ENCODE measurements around the gene NAIF1. TPM values are rescaled to one million over a fixed set of nuclear protein-coding genes. Genes with fewer than 3 reads are reported as not detected.
A peak's percentile ranks its signal among the peaks of the same experiment; 100 is the strongest.

Gene NAIF1
- total RNA-seq, 1 donor from 2014 or later: 48.2 TPM

DNA sequence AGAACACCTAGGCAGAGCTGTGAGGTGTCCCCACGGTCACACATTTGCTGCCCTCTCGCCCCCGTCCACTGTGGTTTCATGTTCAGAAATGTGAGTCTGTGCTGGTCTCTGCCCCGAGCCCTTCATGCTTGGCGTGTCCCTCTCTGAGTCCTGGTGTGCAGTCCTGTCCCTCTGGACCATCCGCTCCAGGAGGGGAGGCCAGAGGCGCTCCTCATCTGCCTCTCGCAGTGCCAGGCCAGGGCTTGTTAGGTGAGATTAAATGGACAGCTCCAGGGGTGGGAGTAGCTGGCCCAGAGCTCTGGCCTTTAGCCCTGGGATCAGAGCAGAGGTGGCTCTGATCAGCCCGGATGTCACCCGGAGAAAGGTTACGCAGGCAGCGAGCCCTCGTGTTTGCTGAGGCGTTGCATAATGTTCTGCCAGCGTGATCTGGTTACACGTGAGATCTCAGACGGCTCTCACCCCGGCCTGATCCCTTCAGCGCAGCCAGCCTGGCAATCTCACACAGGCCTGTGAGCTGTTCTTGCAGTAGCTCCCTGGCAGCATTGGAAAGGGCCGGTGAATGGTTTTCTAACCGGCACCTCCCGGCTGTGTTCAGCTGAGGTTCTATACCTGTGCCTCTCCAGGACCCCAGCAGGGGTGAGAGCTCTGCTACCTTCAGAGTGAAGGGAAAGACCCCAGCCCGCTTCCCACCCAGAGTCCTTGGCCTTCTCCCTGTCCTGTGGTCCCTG lies 35.9 kb upstream of the NAIF1 start:
- Histone ChIP-seq H3K4me1 (peaks cover 20 to 27% of the 10 kb centered on the region in 2 donors), H3K36me3 (peaks cover 62 to 72% of the 10 kb centered on the region in 2 donors), H3K4me3 (no peak overlapping the region), H3K27me3 (no peaks in the 10 kb centered on the region), H3K9me3 (no peaks in the 10 kb centered on the region), H3K27ac (no peak overlapping the region)
- DNase-seq (ENCODE audit: low spot score in 2 of 2): no peak
- intact Hi-C loops (cut with DNase I): no loop called here
- TF ChIP-seq, protein P1, sequence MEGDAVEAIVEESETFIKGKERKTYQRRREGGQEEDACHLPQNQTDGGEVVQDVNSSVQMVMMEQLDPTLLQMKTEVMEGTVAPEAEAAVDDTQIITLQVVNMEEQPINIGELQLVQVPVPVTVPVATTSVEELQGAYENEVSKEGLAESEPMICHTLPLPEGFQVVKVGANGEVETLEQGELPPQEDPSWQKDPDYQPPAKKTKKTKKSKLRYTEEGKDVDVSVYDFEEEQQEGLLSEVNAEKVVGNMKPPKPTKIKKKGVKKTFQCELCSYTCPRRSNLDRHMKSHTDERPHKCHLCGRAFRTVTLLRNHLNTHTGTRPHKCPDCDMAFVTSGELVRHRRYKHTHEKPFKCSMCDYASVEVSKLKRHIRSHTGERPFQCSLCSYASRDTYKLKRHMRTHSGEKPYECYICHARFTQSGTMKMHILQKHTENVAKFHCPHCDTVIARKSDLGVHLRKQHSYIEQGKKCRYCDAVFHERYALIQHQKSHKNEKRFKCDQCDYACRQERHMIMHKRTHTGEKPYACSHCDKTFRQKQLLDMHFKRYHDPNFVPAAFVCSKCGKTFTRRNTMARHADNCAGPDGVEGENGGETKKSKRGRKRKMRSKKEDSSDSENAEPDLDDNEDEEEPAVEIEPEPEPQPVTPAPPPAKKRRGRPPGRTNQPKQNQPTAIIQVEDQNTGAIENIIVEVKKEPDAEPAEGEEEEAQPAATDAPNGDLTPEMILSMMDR (IDR thresholded peaks at IDR 0.05): no peak

DNA sequence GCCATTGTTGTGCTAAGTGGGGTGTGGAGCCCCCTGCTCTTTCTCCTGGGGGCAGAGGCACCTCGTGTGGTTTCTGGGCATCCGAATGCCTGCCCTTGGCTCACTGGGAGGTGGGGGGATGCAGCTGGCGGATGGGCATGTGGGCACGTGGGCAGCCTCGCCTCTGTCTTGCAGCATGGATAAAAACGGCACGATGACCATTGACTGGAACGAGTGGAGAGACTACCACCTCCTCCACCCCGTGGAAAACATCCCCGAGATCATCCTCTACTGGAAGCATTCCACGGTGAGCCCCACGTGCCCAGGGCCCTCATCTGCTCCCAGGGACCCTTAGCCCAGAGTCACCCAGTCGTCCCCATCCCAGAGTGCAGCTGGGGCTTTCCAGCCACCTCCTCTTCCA lies 35.1 kb upstream of the NAIF1 start:
- H3K4me3 ChIP-seq: no peak overlapping the region
- intact Hi-C loops (cut with DNase I): no loop called here

DNA sequence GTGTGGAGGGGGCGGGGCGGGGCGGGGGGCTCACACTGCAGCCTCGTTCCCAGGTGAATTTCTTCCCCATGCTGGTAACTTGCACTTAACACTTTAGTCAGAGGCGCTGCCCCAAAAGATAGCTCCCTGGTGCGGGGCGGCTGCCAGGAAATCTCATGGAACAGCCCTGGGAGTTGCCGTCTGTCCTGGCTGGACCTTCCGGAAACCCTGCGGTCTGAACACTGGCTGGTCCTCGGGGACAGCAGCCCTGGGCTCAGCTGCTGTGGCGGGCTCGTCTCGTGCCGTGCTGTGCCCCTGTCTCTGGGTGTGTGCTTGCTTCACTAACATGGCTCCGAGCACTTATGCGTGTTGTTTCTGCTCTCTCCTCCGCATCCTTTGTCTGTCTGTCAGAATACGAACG lies 34.6 kb upstream of the NAIF1 start:
- Histone ChIP-seq H3K27ac (peak overlapping the region in 1 of 2 donors; percentile 14), H3K36me3 (peaks cover 48 to 59% of the 10 kb centered on the region in 2 donors), H3K4me3 (no peak overlapping the region), H3K27me3 (no peaks in the 10 kb centered on the region), H3K9me3 (no peaks in the 10 kb centered on the region), H3K4me1 (peaks cover 26 to 36% of the 10 kb centered on the region in 2 donors)
- intact Hi-C loops (cut with DNase I): no loop called here
- no peak for DNase-seq (ENCODE audit: low spot score in 2 of 2)
- TF ChIP-seq, protein P1 (IDR thresholded peaks at IDR 0.05): no peak

More for the DNA sequence above, 35.1 kb upstream of the NAIF1 start:
- H3K4me1 ChIP-seq: peaks cover 26 to 35% of the 10 kb centered on the region in 2 donors
- no peaks in the 10 kb centered on the region for H3K27me3 ChIP-seq
- TF ChIP-seq, protein P1 (IDR thresholded peaks at IDR 0.05): no peak
- H3K27ac ChIP-seq: no peak overlapping the region
- no peaks in the 10 kb centered on the region for H3K9me3 ChIP-seq
- peaks cover 53 to 64% of the 10 kb centered on the region in 2 donors for H3K36me3 ChIP-seq
- DNase-seq (ENCODE audit: low spot score in 2 of 2): no peak

DNA sequence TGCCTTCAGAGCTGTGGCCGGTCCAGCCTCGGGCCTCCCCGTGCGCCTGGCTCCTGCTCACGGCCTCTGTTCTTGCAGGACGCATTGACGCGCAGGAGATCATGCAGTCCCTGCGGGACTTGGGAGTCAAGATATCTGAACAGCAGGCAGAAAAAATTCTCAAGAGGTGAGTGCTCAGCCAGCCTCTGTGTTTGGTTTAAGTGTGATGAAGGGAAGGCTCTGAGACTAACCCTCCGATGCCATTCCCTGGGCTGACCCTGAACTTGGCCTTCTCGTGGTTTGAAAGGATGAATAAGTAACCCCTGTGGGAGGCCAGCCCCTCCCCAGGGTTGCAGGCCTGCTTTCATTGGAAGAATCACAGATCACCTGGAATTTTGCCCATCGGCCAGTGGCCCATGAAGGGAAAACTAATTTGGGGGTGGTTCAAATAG lies 34.1 kb upstream of the NAIF1 start:
- no peaks in the 10 kb centered on the region for H3K9me3 ChIP-seq
- peaks cover 44 to 54% of the 10 kb centered on the region in 2 donors for H3K36me3 ChIP-seq
- H3K27me3 ChIP-seq: no peaks in the 10 kb centered on the region
- no peak overlapping the region for H3K4me3 ChIP-seq
- DNase-seq (ENCODE audit: low spot score in 2 of 2): no peak
- TF ChIP-seq, protein P1 (IDR thresholded peaks at IDR 0.05): no peak
- H3K27ac ChIP-seq: peak overlapping the region in 1 of 2 donors; percentile 97
- H3K4me1 ChIP-seq: peaks cover 26 to 36% of the 10 kb centered on the region in 2 donors
- intact Hi-C loops (cut with DNase I): no loop called here

DNA sequence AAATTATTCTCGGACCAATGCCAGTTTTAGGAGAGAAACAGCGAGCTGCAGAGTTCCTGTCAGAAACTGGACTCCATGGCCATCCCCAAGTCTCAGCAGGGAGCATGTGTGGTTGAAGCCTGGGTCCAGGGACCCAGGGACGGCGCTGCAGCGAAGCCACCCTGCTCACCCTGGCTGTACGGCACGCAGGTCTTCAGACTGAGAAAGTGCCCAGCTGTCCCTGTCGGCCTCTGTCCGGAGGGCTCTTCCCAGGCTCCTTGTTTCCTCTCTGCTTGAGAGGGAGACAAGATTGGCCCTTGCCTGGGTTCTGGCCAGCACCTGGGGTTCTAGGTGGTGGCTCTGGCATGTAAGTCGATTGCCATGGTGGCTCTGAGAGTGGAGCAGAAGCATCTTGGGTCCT lies 33.5 kb upstream of the NAIF1 start:
- Histone ChIP-seq H3K9me3 (no peaks in the 10 kb centered on the region), H3K36me3 (peaks cover 37 to 47% of the 10 kb centered on the region in 2 donors), H3K4me3 (peak overlapping the region; percentile 64), H3K4me1 (peaks cover 26 to 37% of the 10 kb centered on the region in 2 donors), H3K27ac (peak overlapping the region; percentile 93 to 97), H3K27me3 (no peaks in the 10 kb centered on the region)
- TF ChIP-seq, protein P1 (IDR thresholded peaks at IDR 0.05): no peak
- no peak for DNase-seq (ENCODE audit: low spot score in 2 of 2)
- intact Hi-C loops (cut with DNase I): no loop called here
